ENCODE data around the gene PPM1H. TPM values are rescaled to one million over a fixed set of nuclear protein-coding genes. Genes with fewer than 3 reads are reported as not detected.

Gene PPM1H
- total and polyA plus RNA-seq, 2 of the 8 experiments (the other 6 are each of a cell fraction or from before 2014, with no cell fraction given): 16.4 to 36.1 TPM

DNA sequence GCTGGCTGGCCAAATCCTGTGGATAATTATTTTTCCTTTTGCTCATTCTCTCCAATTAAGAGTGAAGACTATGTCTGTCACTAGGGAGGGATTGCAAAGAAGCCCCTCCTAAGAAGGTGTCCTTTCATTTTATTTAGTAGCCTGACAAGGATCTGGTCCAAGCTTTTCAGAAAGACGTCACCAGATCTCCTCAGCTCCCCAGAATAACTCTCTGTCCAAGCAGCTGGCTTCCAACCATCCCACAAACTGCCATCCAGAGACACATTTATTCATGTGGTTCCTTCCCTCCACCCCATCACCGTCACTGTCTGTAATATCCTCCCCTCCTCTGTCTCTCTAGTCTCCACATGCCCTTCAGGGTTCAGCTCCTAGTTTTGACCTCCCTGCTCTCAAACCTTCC lies 69.9 kb downstream of the PPM1H start:
- Histone ChIP-seq H3K23me2 (ENCODE audit: low read depth, low read length) (no peaks in the 10 kb centered on the region), H2BK12ac (ENCODE audit: low read depth, low read length) (no peak overlapping the region), H3K27ac (ENCODE audit: low read depth, low read length) (no peak overlapping the region), H2AK5ac (ENCODE audit: low read depth, low read length) (no peak overlapping the region), H3K56ac (replicated peaks; ENCODE audit: insufficient read length, low read depth, low read length) (no peak overlapping the region), H3K9me3 (ENCODE audit: insufficient read depth in 2 of 2, low read depth in 1 of 2, low read length in 1 of 2) (no peaks in the 10 kb centered on the region), H4K20me1 (replicated peaks in 1 of 2; ENCODE audit: control insufficient read depth in 1 of 2, insufficient read depth in 2 of 2, low read length in 2 of 2) (peaks cover 2 to 9% of the 10 kb centered on the region in 2 experiments), H2AFZ (ENCODE audit: low read length) (no peak overlapping the region), H2BK5ac (ENCODE audit: low read depth, low read length) (no peak overlapping the region), H4K91ac (replicated peaks; ENCODE audit: insufficient read length, low read length) (no peak overlapping the region), H3K4me2 (ENCODE audit: insufficient read depth in 1 of 2, low read depth in 2 of 2, low read length in 2 of 2) (no peak overlapping the region), H4K8ac (ENCODE audit: extremely low read depth, insufficient read depth, low read length) (no peak overlapping the region), H3K14ac (ENCODE audit: insufficient read length) (no peak overlapping the region), H3K36me3 (ENCODE audit: control insufficient read depth in 2 of 4, insufficient read depth in 4 of 4, low read length in 3 of 4) (no peaks in the 10 kb centered on the region), H3K4me1 (replicated peaks in 1 of 4; ENCODE audit: control insufficient read depth in 3 of 4, insufficient read depth in 4 of 4, low read length in 3 of 4) (peaks cover 0 to 23% (median 14%) of the 10 kb centered on the region in 4 experiments; a peak in 6 of 7 replicates), H3K79me2 (ENCODE audit: control insufficient read depth in 1 of 2, insufficient read depth in 2 of 2, low read length in 2 of 2) (peaks cover 0 to 25% of the 10 kb centered on the region in 2 experiments; a peak in 2 of 4 replicates), H3K4ac (replicated peaks; ENCODE audit: insufficient read length, low read depth, low read length) (no peak overlapping the region), H3K4me3 (ENCODE audit: extremely low read depth in 1 of 4, insufficient read depth in 2 of 4, low read depth in 3 of 4, low read length in 4 of 4) (no peak overlapping the region), H3K18ac (ENCODE audit: extremely low read depth, low read length) (no peak overlapping the region), H4K5ac (ENCODE audit: insufficient read length, low read depth, low read length) (no peak overlapping the region), H3K23ac (ENCODE audit: insufficient read length) (no peak overlapping the region), H3K79me1 (ENCODE audit: low read depth, low read length) (peaks cover 6% of the 10 kb centered on the region; the same call in 1 of the 2 replicates), H3K9ac (replicated peaks in 1 of 4; ENCODE audit: extremely low read depth in 1 of 4, low read depth in 3 of 4, low read length in 3 of 4) (no peak overlapping the region), H3K27me3 (replicated peaks in 1 of 4; ENCODE audit: control insufficient read depth in 3 of 4, extremely low read depth in 1 of 4, insufficient read depth in 3 of 4, low read length in 3 of 4) (no peaks in the 10 kb centered on the region), H2BK20ac (ENCODE audit: low read length) (no peak overlapping the region), H2BK120ac (replicated peaks; ENCODE audit: low read depth, low read length) (no peak overlapping the region), H2BK15ac (ENCODE audit: low read length) (no peak overlapping the region)
- 71% methylated on average over 2 of the region's 2 CpGs; no CpG with 5 or more reads in 1 of the 2 experiments for WGBS, 2 experiments (ENCODE audit: extremely low coverage in 1 of 2, insufficient coverage in 1 of 2, insufficient read length in 1 of 2, insufficient replicate concordance in 2 of 2, low coverage in 1 of 2, low lambda C conversion rate in 2 of 2, missing lambda C conversion rate in 1 of 2)
- FAIRE-seq: no peak
- ChIA-PET CTCF (ENCODE audit: partially characterized antibody) (interaction anchor here (1.3 to 1.9 kb wide), 4 partner anchors 15 to 203 kb away, joined by 3 to 6 read pairs (median 5); partner anchors contain the start of gene PPM1H), POLR2A (ENCODE audit: partially characterized antibody) (interaction anchor here (0.9 to 2.2 kb wide), 2 partner anchors 9 to 47 kb away, joined by 3 to 8 read pairs; no protein-coding TSS in a partner anchor)
- no peak for DNase-seq (ENCODE audit: low read depth in 1 of 2, low spot score in 2 of 2)
- no peak for TF ChIP-seq GTF2F1 (IDR thresholded peaks at IDR 0.05; ENCODE audit: borderline replicate concordance, low read depth, low read length)
- TF ChIP-seq, protein P1, sequence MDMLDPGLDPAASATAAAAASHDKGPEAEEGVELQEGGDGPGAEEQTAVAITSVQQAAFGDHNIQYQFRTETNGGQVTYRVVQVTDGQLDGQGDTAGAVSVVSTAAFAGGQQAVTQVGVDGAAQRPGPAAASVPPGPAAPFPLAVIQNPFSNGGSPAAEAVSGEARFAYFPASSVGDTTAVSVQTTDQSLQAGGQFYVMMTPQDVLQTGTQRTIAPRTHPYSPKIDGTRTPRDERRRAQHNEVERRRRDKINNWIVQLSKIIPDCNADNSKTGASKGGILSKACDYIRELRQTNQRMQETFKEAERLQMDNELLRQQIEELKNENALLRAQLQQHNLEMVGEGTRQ (IDR thresholded peaks at IDR 0.05; ENCODE audit: low read length): no peak
- no peak for TF ChIP-seq EP300 (IDR thresholded peaks at IDR 0.05; ENCODE audit: borderline replicate concordance in 1 of 2, low read depth in 2 of 2, low read length in 2 of 2)
- no peak for TF ChIP-seq ASH2L (IDR thresholded peaks at IDR 0.05; ENCODE audit: low read length)
- TF ChIP-seq CBX8 (IDR thresholded peaks at IDR 0.05; ENCODE audit: borderline replicate concordance, low read depth, low read length): no peak
- TF ChIP-seq RNF2 (IDR thresholded peaks at IDR 0.05; ENCODE audit: borderline replicate concordance, low read depth, low read length, missing control alignments, poor library complexity, severe bottlenecking): no peak
- no peak for TF ChIP-seq NRF1 (IDR thresholded peaks at IDR 0.05; ENCODE audit: low read depth, low read length)
- TF ChIP-seq SIX5 (IDR thresholded peaks at IDR 0.05; ENCODE audit: low read depth, low read length): no peak
- TF ChIP-seq, protein P2, sequence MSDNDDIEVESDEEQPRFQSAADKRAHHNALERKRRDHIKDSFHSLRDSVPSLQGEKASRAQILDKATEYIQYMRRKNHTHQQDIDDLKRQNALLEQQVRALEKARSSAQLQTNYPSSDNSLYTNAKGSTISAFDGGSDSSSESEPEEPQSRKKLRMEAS (IDR thresholded peaks at IDR 0.05): no peak
- no peak for TF ChIP-seq EGR1 (IDR thresholded peaks at IDR 0.05; ENCODE audit: borderline replicate concordance, low read depth, low read length)
- no peak for TF ChIP-seq TBP (IDR thresholded peaks at IDR 0.05; ENCODE audit: low read depth, low read length)
- TF ChIP-seq RAD21 (IDR thresholded peaks at IDR 0.05 in 1 of 2, conservative IDR thresholded peaks at IDR 0.05 in 1 of 2; ENCODE audit: low read depth in 2 of 2, low read length in 2 of 2): no peak
